M059J (cell line): ENCODE data around the gene SLC1A2. TPM values are rescaled to one million over a fixed set of nuclear protein-coding genes. Genes with fewer than 3 reads are reported as not detected.

ENCODE experiments used
- DNase-seq: peaks from one replicate; pipeline ENCODE4 v3.0.0-alpha.2; 2012; ENCODE audit warnings: low read depth
- total RNA-seq: library from RNA; depleted of rRNA; stranded (reverse); fragments of >200 nt; shearing (Covaris generic); gene quantifications from 2 replicates; pipeline ENCODE4 v1.2.3, GENCODE V29; 2014

The SLC1A2 gene
- total RNA-seq, 1 experiment from 2014 or later = 0.59 TPM

DNA sequence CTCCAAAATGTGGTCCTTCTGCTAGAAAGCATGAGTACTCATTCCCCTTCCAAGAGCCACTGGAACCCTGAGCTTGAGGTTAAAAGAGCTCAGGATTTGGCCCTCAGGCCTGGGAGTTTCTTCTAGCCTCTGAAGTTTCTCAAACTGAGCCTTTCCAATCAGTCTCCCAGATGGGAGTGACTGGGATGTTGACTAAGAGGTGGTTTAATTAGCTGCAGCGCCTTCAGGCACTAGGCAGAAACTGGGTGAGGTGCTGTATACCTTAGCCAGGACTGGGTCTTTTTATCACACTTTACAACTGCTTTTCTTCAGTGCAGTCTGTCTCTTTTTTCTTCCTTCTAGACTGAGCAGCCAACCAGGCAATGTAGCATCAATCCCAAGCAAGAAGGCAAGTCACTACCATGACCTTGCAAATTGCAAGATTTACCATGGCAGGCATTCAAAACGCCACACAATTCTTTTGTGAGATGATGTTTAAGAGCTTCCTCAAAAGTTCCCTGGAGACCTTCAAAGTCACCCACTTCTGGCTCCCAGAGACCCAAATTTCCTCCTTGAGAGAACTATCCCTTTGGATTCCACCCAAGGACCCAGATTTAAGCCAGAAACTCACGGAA lies 93.0 kb downstream of the SLC1A2 start:
- DNase-seq = peak; percentile 56

DNA sequence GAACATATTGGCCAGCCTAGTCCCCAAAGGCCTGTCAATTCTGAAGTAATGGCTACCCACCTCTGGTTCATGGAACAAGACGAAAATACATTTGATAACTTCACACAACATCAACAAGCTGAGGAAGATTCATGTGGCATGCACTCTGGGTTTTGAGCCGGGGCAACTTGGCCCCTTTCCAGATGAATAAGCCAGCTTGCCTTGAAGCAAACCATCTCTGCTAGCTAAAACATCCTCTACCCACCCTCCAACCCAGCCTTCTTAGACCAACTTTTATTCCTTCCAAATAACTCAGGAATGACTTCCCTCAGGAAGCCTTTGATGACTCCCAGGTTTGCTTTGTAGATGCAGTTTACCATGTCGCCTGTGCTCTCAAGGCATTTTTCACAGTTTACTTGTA lies 94.4 kb downstream of the SLC1A2 start:
- peak; percentile 80 for DNase-seq

DNA sequence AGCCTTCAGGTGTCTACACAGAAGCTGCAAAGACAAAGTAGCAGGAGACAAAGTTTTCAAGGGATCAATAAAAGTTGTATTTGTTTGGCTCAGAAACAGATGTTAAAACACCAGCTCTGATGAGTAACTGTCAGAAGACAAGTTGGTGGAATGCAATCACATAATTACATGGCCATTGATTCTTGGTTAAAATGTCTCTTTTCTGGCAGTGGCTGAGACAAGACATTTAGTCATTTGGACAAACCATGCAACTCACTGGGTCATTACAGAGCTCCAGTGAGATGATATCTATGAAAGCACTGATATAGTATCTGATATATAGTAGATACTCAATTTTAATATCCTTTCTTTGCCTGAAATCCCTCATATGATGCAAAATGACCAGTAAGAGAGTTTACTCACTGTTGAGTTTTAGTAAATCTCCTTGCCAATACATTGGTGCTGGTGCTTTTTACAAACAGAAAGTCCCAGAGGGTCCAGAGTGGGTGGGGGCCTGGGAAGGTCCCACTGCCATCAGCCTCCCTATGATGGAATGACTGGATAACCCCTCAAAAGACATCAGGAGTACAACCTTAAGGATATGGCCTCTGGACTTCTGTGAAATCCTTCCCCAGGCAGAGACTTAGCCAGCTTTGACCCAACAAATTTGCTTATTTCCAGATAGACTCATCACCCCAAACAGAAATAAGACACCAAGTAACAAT lies 95.0 kb downstream of the SLC1A2 start:
- no peak for DNase-seq

DNA sequence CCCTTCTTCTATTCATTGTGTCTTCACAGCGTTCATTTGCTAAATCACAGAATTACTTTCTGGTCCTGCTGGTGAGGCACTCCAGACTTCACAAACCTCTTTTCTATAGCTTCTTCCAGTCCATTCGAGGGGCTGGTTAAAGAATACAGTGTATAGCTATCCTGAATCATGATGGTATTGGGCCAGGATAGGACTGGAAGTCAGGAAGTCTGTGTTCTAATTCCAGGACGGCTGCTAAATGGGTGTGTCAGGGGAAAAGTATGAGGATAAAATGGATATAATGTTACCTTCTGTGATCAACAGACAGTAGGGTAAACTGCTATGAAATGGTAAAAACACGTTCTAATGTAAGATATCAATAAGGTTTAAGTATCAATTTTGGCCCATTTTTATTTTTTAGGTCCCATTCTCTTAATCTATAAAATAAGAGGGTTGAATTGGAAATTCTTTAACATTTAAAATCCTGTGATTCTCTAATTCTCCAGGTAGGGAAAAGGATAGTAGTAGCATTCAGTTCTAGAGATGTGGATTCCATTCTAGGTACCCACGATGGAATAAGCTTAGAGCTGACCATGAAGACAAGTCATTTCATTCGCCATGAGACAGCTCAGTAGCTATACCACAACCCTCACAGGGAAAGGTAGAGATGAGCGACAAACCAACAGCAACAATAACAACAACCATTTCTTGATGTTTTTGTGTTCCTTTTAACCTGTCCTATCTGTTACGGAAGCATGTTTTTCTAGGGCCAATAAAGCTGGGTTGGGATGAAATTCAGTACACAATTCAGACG lies 96.1 kb downstream of the SLC1A2 start:
- peak; percentile 53 for DNase-seq

DNA sequence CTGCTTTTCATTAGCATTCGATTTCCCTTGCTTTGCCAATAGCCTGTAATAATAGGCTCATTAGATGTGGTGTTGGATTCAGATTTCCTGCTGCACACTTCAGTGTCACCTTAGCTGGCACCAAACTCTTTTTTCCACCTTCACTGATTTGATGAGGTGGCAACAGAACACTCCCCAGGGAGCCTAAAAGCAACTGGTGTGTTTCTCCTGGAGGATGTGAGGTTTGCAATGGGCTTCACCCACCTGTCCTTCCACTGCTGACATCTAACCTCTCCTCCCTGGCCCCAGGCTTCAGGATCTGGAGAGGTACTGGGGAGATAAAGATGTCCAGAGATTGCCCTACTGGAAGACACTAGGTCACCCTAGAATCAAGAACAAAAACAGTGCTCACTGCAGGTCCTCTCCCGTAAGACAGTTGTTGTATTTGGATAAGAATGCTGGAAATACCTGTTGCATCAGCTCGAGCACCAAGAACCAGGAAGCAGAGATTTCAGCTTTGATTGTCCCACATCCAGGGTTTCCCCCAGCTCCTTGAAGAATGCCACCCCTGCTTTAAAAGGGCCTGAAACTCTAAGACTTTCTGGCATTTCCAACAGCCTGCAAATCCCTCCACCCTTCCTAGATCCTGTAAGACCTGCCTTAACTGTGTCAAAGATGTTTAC lies 96.9 kb downstream of the SLC1A2 start:
- DNase-seq = no peak

DNA sequence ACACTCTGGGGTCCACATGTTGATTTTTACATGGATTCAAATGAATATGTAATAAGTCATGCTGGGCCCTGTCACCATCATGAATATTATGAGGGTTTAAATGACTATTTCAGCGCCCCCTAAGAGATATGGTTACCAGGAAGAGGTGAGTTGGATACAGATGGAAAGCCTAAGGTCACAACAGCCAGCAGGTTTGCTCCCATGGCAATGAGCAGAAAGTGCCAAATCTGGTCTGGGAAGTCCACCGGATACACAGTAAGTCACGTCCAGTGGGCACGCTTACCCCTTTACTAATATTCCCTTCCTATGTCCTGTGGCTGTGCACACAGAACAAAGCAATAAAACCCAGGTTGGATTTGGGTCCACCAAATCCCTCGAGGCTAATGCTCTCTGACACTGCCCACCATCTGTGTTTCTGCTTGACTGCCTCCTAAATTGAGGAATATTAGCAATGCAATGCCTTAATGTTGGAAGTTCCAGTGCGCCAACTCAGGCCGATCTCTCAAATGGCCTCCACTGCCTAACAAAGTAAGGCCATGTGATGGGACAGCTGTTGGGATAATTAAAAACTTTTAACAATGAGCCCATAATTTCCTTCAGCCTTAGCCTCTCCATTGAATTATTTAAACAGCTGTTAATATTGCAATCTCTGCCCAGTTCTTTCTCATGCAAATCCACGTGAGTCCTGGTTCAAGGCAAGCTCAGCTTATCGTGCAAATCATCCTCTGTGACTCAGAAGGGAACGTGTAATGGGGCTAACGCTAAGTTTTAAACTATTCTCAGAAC lies 97.6 kb downstream of the SLC1A2 start:
- peak; percentile 79 for DNase-seq

DNA sequence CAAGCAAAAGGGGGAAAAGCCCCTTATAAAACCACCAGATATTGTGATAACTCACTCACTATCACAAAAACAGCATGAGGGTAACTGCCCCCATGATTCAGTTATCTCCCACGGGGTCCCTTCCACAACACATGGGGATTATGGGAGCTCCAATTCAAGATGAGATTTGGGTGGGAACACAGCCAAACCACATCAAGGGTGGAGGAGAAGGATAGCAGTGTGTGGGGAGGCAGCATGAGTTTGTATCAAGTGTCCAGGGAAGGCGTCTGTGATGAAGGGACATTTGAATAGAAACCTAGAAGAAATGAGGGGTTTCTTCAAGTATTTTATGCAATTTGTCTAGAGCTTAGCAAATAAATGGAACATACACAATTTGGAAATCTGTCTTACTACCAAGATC lies 98.2 kb downstream of the SLC1A2 start:
- DNase-seq = peak; percentile 53

DNA sequence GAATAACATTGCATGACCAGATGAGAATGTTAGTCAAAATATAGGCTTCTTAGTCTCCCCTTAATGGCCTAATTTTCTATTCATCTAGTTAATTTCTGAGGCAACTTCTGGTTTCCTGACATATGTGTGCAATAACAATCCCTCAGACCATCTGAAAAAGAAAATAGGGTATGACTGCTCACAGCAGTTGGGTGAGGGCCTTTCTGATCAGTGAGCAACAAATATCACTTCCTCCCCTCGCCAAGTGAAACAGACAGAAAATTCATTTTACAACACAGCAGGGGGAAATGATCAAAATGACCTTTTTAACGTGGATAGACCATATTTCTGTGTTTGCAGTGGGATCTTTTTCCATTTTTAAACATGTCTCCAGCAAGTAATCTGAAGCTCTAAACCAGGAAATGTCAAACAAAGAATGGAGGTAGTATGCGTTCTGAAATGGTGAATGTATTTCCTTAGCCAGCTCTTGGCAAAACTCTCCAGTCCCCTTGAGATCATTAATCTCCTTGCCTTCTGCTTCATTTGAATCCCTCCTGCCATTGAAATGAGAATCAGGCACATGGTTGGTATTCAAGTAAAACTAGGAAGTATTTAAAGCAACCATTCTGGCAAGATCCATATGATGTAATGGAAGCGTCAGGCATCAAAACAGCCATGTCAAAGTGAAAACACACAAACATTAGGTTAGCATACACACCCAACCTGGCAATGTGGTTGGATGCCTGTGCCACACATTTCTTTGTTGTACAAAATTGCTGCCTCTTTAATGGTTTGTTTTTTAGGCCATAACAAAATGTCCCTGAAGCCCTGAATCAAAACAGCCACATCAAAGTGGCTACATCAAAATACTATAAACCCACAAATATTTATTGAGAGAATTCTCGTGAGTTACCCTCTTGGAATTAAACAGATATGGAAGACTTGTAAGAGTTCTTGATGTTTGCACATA lies 100.1 kb downstream of the SLC1A2 start:
- peak; percentile 84 for DNase-seq

DNA sequence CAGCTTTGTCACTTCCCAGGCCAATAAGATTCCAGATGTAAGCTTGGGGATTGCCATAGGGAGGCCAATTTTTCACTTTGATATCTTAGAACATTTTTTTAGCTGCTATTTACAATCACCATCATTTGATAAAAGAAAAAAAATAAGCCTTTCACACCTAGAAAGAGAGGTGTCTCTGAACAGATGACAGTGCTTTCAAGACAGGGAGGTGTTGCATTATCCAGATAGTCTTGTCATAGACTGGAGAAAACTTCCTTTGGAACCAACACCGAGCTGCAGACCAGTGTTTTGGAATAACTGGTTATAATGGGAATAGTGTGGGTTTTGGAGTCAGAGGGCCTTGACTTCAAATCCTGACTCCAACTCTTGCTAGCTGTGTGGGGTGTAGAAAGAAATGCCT lies 101.0 kb downstream of the SLC1A2 start:
- DNase-seq = no peak

DNA sequence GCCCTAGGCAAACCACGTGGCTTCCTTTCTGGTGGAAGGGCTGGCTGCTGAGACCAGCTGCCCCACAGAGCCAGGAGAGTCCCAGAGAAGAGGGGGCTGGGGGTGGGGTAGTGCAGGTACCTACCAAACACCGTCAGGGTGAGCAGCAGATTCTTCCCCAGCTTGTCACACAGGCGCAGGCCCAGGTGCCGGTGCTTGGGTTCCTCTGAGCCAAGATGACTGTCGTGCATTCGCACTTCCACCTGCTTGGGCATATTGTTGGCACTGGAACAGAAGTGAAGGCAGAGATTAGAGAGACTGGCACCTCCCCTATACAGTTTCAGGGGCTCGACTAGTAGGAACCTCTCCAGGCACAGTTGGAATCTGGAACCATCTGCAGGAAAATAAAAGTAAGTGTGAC lies 102.1 kb downstream of the SLC1A2 start:
- no peak for DNase-seq

DNA sequence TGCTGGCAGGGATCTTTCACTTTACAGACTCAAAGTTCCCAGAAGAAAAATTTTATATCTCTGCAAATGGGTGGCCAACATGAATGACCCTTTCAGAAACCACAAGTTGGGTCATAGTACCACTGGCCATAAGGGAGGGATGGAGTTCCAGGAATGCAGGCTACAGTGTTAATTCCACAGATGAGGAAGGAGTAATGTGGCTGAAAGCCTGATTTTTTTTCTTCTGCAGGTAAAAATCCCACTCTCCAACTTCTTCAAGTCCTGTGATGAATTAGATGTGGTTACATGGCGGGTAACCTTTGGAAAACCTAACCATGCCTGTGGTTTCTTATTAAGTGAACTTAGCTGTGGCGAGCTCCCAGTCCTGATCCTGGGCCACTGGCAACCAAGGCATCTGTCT lies 103.2 kb downstream of the SLC1A2 start:
- DNase-seq = peak; percentile 89

DNA sequence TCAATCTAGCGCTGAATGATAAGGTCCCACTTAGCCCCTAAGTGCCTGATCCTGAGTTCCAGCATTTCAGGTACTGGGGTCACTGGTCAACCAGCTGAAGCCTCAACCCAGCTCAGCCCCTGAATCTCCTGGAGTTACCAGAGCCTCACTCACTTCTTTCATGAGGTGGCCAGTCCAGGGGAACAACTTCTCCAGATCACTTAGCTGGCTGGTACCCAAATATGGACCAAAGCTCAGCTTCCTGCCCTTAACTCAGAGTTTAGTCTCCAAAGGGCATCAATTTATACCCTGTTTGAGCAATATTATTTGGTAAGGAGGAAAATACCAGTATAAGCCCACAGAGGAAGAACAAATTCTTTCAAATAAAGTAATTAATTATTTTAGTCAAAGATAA lies 105.6 kb downstream of the SLC1A2 start:
- no peak for DNase-seq

DNA sequence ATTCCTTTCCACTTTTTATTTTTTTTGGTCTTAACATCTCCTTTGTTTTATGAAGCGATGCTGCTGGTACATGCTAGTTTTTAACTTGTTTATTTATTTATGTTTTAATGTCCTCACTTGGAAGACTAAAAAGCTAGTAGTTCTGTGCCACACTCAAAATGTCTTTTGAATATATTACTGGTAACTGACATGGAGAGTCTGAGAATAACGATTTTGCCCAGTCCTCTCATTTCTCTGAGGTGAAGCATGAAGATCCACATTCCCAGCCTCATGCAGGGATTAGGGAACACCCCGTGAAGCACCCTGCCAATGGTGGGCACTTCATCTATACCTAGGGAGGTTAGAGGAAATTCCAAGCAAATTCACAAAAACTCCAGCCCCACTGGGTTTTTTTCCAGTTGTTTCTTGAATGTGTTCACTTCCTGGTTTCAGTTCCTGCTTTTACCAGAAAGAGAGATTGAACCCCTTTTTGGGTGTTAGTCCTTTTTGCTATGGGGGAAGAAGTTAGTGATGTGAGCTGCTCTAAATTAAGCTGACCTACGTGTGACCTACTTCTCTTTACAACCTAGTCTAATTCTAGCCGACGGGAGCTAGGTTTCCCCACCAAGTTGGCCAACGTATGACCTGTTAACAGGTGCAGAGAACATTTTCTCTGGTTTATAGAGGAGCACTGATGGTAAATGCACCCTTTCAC lies 106.1 kb downstream of the SLC1A2 start:
- no peak for DNase-seq

DNA sequence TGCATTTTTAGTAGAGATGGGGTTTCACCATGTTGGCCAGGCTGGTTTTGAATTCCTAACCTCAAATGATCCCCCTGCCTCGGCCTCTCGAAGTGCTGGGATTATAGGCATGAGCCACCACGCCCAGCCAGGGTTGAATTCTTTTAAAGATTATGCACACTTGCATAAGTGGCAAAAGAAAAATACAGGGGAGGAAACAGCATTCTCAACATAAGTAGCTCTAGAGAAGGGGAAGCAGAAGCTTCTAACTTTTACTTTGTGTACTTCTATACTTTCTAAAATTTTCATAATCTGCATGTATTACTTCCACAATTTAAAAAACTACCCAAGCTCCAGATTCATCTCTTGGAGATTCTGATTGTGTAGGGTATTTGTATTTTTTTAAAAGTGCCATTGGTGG lies 108.0 kb downstream of the SLC1A2 start:
- no peak for DNase-seq

DNA sequence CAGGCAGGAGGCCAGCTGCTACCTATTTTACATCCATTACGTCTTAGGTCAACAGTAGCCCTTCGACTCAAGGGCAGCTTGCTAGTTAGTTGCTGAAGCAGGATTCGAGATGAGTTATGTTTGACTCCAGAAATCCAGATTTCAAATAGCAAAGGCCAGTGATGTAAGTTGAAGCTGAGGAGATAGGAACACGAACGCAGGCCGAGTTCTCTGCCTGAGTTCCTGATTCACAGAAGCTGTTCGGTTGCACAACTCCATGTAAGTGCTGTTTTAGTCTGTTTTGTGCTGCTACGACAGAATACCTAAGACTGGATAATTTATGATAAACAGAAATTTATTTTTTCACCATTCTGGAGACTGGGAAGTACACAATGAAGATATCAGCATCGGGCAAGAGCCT lies 111.2 kb downstream of the SLC1A2 start:
- no peak for DNase-seq

DNA sequence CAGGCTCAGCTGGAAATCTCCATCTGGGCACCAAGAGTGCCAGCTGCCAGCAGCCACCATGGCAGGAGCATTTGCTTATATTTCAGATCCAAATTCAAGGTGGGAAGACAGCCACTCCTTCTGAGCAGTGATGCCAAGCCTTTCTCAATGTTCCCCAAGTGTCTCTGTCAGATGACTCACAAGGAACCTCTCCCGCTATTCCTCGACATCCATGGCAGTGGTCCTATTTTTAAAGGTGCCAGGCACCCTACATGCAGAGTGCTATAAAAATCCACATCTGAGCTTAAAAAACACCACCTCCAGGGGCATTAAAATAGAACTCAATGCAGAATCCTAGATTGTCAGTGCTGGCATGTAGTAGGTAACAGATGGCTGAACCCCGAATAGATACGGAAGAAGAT lies 112.1 kb downstream of the SLC1A2 start:
- no peak for DNase-seq

DNA sequence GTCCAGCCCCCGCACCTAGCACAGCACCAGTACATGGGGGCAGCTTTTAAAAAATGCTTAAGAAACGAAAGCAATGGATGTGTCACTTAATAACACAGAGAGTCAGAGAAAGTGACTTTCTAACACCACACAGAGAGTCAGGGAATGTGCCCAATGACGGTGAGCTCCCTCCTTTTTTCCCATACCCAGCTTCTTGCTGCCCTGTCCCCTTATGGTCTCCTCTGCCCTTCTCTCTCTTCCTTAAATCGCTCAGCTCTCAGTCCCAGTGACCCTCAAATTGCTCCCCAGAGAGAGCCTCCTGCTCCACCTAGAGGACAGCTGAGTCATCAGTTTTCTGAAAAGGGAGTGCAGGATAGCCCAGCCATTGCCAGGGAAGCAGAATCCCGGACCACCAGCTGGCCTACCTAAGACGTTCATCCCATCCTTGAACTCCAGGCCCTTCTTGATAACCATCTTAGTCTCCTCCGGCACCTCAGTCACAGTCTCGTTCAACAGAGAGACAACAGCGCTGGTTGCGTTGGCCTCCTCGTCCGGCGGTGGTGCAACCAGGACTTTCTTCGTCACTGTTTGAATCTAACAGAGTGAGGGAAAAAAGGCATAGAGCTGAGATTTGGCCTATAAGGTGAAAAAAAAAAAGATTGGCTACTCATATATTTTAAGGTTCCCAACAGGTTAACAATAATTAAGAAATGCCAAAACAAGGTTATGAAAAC lies 113.5 kb downstream of the SLC1A2 start:
- DNase-seq = peak; percentile 78

DNA sequence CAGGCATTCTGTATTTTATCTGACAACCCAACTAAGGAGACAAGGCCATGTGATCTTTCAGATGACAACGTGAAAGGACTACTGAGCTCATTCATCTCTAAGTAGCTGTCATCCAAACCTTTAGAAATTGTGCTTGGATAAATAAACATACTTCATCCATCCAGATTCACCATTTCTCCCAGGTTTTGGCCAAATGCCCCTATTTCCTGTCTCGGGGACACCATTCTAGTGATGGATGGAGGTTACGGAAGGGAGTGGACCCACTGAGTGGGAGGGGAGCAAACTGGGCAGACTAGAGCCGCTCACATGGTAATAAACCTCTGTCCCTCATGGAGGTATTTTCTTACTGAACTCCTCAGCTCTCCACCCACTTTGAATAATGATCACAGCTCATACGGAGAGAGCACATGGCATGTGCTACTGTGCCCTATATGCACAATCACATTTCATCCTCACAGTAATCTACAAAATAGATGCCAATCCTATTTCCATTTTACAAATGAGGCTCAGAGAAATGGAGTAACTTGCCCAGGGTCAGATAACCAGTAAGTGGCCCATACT lies 114.4 kb downstream of the SLC1A2 start:
- DNase-seq = peak; percentile 55

DNA sequence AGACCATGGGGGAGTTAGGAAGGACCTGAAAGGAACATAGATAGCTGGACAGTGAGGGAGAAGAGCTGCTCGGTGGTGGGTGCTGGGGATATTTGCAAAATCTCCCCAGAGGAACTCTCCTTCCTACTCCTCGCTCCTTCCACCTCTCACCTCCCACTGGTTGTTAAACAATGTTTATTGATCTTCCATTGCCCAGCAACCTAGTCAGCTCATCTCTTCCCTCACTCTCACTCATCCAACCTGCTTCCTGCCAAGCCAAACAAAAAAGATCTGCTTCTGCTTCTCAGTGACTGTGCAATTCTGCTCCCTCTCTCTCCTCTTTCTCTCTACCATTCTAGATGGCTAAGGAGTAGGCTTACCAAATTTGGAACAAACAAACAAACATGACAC lies 115.0 kb downstream of the SLC1A2 start:
- DNase-seq = peak; percentile 79
